IMR-90 (cell line): ENCODE measurements around the gene ZNF132.

Experiments used
- CTCF ChIP-seq: conservative IDR thresholded peaks from 2 replicates; pipeline ENCODE4 v1.5.1; 2012; ENCODE audit warnings: mild to moderate bottlenecking, low read depth, low read length, improper control_type of control experiment
- FOS ChIP-seq: fragments of 150-350 bp; IDR thresholded peaks from 2 replicates; pipeline ENCODE4 v1.6.1; 2016; ENCODE audit warnings: low read depth, low read length
- MAFK ChIP-seq: IDR thresholded peaks from 2 replicates; pipeline ENCODE4 v1.6.1; 2012; ENCODE audit warnings: low read depth, low read length, improper control_type of control experiment
- POLR2A ChIP-seq: IDR thresholded peaks from 2 replicates; pipeline ENCODE4 v1.6.1; 2012; ENCODE audit warnings: mild to moderate bottlenecking, low read depth, low read length
- RAD21 ChIP-seq: IDR thresholded peaks from 2 replicates; pipeline ENCODE4 v1.6.1; 2012; ENCODE audit warnings: low read length, improper control_type of control experiment
- USF2 ChIP-seq: fragments of 150-350 bp; IDR thresholded peaks from 2 replicates; pipeline ENCODE4 v1.6.1; 2017; ENCODE audit warnings: mild to moderate bottlenecking, antibody characterized with exemption, low read length, low read depth

DNA sequence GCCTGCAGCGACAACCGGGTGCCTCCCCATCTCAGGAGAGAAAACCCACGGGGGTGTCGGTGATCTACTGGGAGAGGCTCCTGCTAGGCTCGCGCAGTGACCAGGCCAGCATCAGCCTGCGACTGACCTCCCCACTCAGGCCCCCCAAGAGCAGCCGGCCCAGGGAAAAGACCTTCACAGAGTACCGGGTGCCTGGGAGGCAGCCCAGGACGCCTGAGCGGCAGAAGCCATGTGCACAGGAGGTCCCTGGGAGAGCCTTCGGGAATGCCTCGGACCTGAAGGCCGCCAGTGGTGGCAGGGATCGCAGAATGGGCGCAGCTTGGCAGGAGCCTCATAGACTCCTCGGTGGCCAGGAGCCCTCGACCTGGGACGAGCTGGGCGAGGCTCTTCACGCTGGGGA is 15.4 kb upstream of the ZNF132 start:
- TF ChIP-seq MAFK (no peak), FOS (no peak), CTCF (no peak), POLR2A (no peak), RAD21 (no peak), USF2 (no peak)
